Measurements from ENCODE around the gene ECSCR. TPM values are rescaled to one million over a fixed set of nuclear protein-coding genes. Genes with fewer than 3 reads are reported as not detected.

ECSCR gene
- total RNA-seq, 1 donor from 2014 or later: 37.1 TPM

DNA sequence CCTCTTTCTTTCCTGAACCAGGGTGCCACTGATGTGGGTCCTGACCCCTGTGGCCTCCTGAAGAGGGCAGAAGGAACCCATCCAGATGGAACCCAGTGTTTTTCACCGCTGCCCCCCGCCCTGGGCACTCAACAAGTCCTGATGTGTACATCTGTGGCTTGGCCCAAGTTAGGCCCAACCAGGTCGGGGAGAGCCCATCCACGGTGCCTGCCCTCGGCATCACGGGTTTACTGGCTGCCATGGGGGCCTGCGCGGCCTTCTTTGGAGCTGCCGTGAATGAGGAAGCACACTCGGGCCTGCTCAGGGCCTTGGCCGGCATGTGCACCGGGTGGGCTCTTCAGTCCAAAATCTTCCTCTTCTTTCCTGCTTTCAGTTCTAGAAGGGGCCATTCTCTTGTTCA, 5.8 kb downstream of the ECSCR start:
- Histone ChIP-seq H3K4me1 (peaks cover 10% of the 10 kb centered on the region), H3K4me3 (no peak overlapping the region), H3K27me3 (no peaks in the 10 kb centered on the region), H3K36me3 (no peaks in the 10 kb centered on the region), H3K9me3 (no peaks in the 10 kb centered on the region), H3K27ac (no peak overlapping the region)
- intact Hi-C loops (cut with DNase I): no loop called here
- TF ChIP-seq POLR2A (IDR thresholded peaks at IDR 0.05) (no peak), POLR2AphosphoS5 (IDR thresholded peaks at IDR 0.05; ENCODE audit: insufficient read depth in 1 of 2, low read depth in 1 of 2) (no peak)
- TF ChIP-seq, protein P1, sequence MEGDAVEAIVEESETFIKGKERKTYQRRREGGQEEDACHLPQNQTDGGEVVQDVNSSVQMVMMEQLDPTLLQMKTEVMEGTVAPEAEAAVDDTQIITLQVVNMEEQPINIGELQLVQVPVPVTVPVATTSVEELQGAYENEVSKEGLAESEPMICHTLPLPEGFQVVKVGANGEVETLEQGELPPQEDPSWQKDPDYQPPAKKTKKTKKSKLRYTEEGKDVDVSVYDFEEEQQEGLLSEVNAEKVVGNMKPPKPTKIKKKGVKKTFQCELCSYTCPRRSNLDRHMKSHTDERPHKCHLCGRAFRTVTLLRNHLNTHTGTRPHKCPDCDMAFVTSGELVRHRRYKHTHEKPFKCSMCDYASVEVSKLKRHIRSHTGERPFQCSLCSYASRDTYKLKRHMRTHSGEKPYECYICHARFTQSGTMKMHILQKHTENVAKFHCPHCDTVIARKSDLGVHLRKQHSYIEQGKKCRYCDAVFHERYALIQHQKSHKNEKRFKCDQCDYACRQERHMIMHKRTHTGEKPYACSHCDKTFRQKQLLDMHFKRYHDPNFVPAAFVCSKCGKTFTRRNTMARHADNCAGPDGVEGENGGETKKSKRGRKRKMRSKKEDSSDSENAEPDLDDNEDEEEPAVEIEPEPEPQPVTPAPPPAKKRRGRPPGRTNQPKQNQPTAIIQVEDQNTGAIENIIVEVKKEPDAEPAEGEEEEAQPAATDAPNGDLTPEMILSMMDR (IDR thresholded peaks at IDR 0.05): no peak
- no peak for DNase-seq (ENCODE audit: extremely low spot score in 2 of 2)

DNA sequence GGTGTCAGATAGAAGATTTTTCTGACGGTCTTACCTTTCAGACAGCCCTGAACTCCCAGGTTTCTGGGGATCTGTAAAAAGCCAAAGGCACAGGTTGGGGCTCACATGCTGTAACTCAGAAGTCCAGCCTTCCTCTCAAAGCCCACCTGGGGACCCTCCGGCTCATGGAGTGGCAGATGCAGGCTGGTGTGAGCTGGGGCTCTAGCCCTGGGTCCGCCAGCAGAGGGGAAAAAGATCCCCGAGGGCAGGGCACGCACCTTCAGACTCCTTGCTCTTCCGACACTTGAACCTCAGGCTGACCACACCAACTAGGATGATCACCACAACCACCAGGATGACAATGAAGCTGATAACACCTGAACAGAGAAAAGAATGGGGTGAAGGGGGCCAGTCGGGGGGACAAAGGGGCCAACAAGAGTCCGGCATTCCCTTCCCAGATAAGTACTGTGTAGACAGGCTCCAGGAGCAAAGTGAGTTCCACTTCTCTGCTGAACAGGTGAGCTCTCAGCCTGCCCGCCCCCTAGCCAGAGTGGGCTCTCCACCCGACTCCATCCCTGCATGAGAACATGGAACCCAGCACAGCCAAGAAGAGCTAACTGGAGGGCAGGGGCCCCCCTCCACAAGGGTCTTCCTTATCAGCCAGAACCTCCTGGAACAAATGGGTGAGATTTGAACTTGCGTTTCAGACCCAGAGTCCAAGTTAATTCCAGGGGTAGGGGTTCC, 7.8 kb downstream of the ECSCR start:
- intact Hi-C loops (cut with DNase I): no loop called here
- H3K27me3 ChIP-seq: no peaks in the 10 kb centered on the region
- H3K9me3 ChIP-seq: no peaks in the 10 kb centered on the region
- no peak for DNase-seq (ENCODE audit: extremely low spot score in 2 of 2)
- no peak overlapping the region for H3K27ac ChIP-seq
- no peaks in the 10 kb centered on the region for H3K36me3 ChIP-seq
- H3K4me3 ChIP-seq: no peak overlapping the region
- TF ChIP-seq POLR2A (IDR thresholded peaks at IDR 0.05) (no peak), POLR2AphosphoS5 (IDR thresholded peaks at IDR 0.05; ENCODE audit: insufficient read depth in 1 of 2, low read depth in 1 of 2) (no peak)
- TF ChIP-seq, protein P1 (IDR thresholded peaks at IDR 0.05): no peak
- H3K4me1 ChIP-seq: peaks cover 10% of the 10 kb centered on the region

DNA sequence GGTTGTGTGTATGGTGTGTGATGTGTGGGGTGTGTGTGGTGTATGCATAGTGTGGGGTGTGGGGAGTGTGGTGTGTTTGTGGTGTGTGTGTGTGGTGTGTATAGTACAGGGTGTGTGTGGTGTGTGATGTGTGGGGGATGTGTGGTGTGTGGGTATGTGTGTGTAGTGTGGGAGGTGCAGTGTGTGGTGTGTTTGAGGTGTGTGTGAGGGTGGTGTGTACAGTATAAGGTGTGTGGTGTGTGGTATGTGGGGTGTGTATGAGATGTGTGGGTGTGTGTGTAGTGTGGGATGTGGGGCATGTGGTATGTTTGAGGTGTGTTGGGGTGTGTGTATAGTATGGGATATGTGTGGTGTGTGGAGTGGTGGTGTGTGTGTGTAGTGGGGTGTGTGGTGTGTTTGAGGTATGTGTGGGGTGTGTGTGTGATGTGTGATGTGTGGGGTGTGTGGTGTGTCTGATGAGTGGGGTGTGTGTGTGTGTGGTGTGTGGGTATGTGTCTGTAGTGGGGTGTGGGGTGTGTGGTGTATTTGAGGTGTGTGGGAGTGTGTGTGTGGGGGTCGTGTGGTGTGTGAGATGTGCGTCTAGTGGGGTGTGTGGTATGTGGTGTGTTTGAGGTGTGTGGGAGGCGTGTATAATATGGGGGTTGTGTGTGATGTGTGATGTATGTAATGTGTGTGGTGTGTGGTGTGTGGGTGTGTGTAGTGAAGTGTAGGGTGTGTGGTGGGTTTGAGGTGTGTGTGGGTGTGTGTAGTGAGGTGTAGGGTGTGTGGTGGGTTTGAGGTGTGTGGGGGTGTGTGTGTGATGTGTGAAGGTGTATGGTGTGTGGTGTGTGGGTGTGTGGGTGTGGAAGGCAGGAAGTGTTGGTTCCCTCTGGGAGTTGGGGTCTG, 8.6 kb downstream of the ECSCR start:
- peaks cover 4% of the 10 kb centered on the region for H3K4me1 ChIP-seq
- intact Hi-C loops (cut with DNase I): no loop called here
- H3K27me3 ChIP-seq: no peaks in the 10 kb centered on the region
- no peak overlapping the region for H3K4me3 ChIP-seq
- H3K36me3 ChIP-seq: no peaks in the 10 kb centered on the region
- no peak overlapping the region for H3K27ac ChIP-seq
- TF ChIP-seq POLR2AphosphoS5 (IDR thresholded peaks at IDR 0.05; ENCODE audit: insufficient read depth in 1 of 2, low read depth in 1 of 2): no peak
- no peak for TF ChIP-seq POLR2A (IDR thresholded peaks at IDR 0.05)
- TF ChIP-seq, protein P1 (IDR thresholded peaks at IDR 0.05): no peak
- no peak for DNase-seq (ENCODE audit: extremely low spot score in 2 of 2)
- no peaks in the 10 kb centered on the region for H3K9me3 ChIP-seq

DNA sequence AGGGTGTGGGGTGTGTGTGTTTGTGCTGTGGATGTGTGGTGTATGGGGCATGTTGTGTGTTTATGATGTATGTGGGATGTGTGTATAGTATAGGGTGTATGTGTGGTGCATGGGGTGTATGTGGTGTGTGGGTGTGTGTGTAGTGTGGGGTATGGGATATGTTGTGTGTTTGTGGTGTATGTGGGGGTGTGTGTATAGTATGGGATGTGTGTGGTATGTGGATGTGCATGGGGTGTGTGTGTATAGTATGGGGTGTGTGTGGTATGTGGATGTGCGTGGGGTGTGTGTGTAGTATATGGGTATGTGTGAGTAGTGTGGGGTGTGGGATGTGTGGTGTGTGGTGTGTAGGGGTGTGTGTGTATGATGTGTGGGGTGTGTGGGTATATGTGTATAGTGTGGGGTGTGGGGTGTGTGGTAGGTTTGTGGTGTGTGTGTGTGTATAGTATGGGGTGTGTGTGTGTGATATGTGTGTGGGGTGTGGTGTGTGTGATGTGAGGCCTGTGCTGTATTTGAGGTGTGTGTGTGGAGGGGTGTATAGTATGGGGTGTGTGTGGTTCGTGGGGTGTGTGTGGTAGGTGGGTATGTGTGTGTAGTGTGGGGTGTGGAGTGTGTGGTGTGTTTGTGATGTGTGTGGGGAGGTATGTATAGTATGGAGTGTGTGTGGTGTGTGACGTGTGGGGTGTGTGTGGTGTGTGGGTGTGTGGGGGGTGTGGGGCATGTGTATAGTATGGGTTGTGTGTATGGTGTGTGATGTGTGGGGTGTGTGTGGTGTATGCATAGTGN, 10.5 kb downstream of the ECSCR start:
- no peaks in the 10 kb centered on the region for H3K9me3 ChIP-seq
- intact Hi-C loops (cut with DNase I): no loop called here
- no peak overlapping the region for H3K27ac ChIP-seq
- DNase-seq (ENCODE audit: extremely low spot score in 2 of 2): no peak
- H3K27me3 ChIP-seq: no peaks in the 10 kb centered on the region
- no peaks in the 10 kb centered on the region for H3K36me3 ChIP-seq
- TF ChIP-seq, protein P1 (IDR thresholded peaks at IDR 0.05): no peak
- TF ChIP-seq POLR2A (IDR thresholded peaks at IDR 0.05) (no peak), POLR2AphosphoS5 (IDR thresholded peaks at IDR 0.05; ENCODE audit: insufficient read depth in 1 of 2, low read depth in 1 of 2) (no peak)
- no peak overlapping the region for H3K4me3 ChIP-seq
- no peaks in the 10 kb centered on the region for H3K4me1 ChIP-seq

Data from vagina (tissue), 2 donors.